DND-41 (cell line): ENCODE measurements around the gene GCFC2.

Source experiments
- CTCF ChIP-seq: IDR thresholded peaks from 2 replicates; pipeline ENCODE4 v1.5.1; 2012; ENCODE audit warnings: borderline replicate concordance, low read length, moderate library complexity, mild to moderate bottlenecking; ENCODE audit not compliant: poor library complexity, severe bottlenecking; ENCODE audit errors: extremely low read depth
- EZH2 ChIP-seq: IDR thresholded peaks from 3 replicates; pipeline ENCODE4 v1.6.1; 2012; ENCODE audit warnings: borderline replicate concordance, low read depth, mild to moderate bottlenecking, moderate library complexity, low read length, inconsistent platforms; ENCODE audit not compliant: severe bottlenecking

- TF ChIP-seq CTCF = no peak
- TF ChIP-seq EZH2 = no peak
These were observed 40.6 kb upstream of the GCFC2 start for GRCh38 chr2:75751360-75751759.
